HepG2 (cell line): ENCODE measurements around the gene GAS6. TPM values are rescaled to one million over a fixed set of nuclear protein-coding genes. Genes with fewer than 3 reads are reported as not detected.

ENCODE experiments used
- ATAC-seq: fragments of 200-7000 bp; cut with Tn5 transposase; 3 replicates; pipeline ENCODE4 v1.9.1; 2020; ENCODE audit warnings: mild to moderate bottlenecking, moderate library complexity
- BruUV-seq: library from RNA; stranded (reverse); fragments of 400-500 nt; replicated peaks from 2 replicates; lab custom pipeline; 2021; lab: Mats Ljungman, UMichigan
- CTCF ChIA-PET: fragments of 300-600 bp; formaldehyde crosslinking; extraction: SDS; loops from one replicate; lab custom pipeline; 2021; ENCODE audit warnings: low total read pairs, inconsistent platforms, low intra/inter-chr PET ratio; lab: Yijun Ruan, JAX
- POLR2A ChIA-PET: fragments of 350-600 bp; sonication (Branson Sonifier 250); formaldehyde crosslinking; loops from one replicate; lab custom pipeline; 2020; ENCODE audit warnings: antibody characterized with exemption, inconsistent platforms; lab: Yijun Ruan, JAX
- DNase-seq: peaks from one replicate; pipeline ENCODE4 v3.0.0-alpha.2; 2015; ENCODE audit warnings: low spot score
- FAIRE-seq: peaks from 3 replicates; lab custom pipeline; 2011; peaks lifted over from hg19 to GRCh38; lab: Jason Lieb, UNC
- H2AFZ ChIP-seq: one replicate; pipeline ENCODE4 v1.6.1; 2011; ENCODE audit warnings: low read length, inconsistent platforms
- H3K27ac ChIP-seq: fragments of 300-600 bp; 3 replicates; pipeline ENCODE4 v1.8.0; 2011; ENCODE audit warnings: mixed run types, mild to moderate bottlenecking, mixed read lengths, low read length, inconsistent platforms; ENCODE audit not compliant: insufficient read depth; ENCODE audit errors: extremely low read length
- H3K27me3 ChIP-seq, 2 experiments: fragments of 200-600 bp in 1 of 2; 2 replicates in 1 of 2; 3 replicates in 1 of 2; pipeline versions ENCODE4 v1.6.0 to v1.8.0; 2011; ENCODE audit warnings: low read length in 2 of 2, mild to moderate bottlenecking in 2 of 2, moderate library complexity in 2 of 2, inconsistent platforms in 1 of 2; ENCODE audit not compliant: insufficient read depth in 2 of 2, control insufficient read depth in 1 of 2
- H3K36me3 ChIP-seq, 2 experiments: fragments of 200-600 bp in 1 of 2; replicated peaks in 1 of 2; 2 replicates in 1 of 2; 3 replicates in 1 of 2; pipeline versions ENCODE4 v1.5.1 to v1.8.0; 2011; ENCODE audit warnings: low read length in 2 of 2, inconsistent platforms in 1 of 2; ENCODE audit not compliant: insufficient read depth in 2 of 2, control insufficient read depth in 1 of 2
- H3K4me1 ChIP-seq: 2 replicates; pipeline ENCODE4 v1.5.1; 2012; ENCODE audit warnings: low read length, inconsistent platforms; ENCODE audit not compliant: insufficient read depth
- H3K4me2 ChIP-seq: 2 replicates; pipeline ENCODE4 v1.6.0; 2011; ENCODE audit warnings: low read depth, low read length, inconsistent platforms
- H3K4me3 ChIP-seq, 3 experiments: fragments of 200-600 bp in 1 of 3; sonication (generic), shearing (Covaris generic) in 1 of 3; replicated peaks in 1 of 3; 2 replicates each; pipeline ENCODE4 v1.5.1; 2011 to 2016; ENCODE audit warnings: low read length in 3 of 3, inconsistent platforms in 2 of 3, low read depth in 2 of 3, mild to moderate bottlenecking in 2 of 3, control low read depth in 1 of 3, mixed read lengths in 1 of 3; ENCODE audit not compliant: insufficient read depth in 1 of 3
- H3K79me2 ChIP-seq: one replicate; pipeline ENCODE4 v1.6.1; 2011; ENCODE audit warnings: low read length, inconsistent platforms; ENCODE audit not compliant: insufficient read depth
- H3K9ac ChIP-seq: 2 replicates; pipeline ENCODE4 v1.6.0; 2011; ENCODE audit warnings: mild to moderate bottlenecking, low read depth, low read length, inconsistent platforms; ENCODE audit not compliant: insufficient read depth
- H3K9me3 ChIP-seq: 2 replicates; pipeline ENCODE4 v1.5.1; 2012; ENCODE audit warnings: mild to moderate bottlenecking, low read length
- H4K20me1 ChIP-seq: 2 replicates; pipeline ENCODE4 v1.6.0; 2011; ENCODE audit warnings: inconsistent platforms, mild to moderate bottlenecking, low read length, moderate library complexity; ENCODE audit not compliant: insufficient read depth
- CC2D1A ChIP-seq: sonication (generic); formaldehyde crosslinking; IDR thresholded peaks from 2 replicates; pipeline ENCODE4 v1.8.1; 2023; ENCODE audit warnings: mild to moderate bottlenecking, missing genetic modification reagents
- ETV6 ChIP-seq: sonication (generic); formaldehyde crosslinking; conservative IDR thresholded peaks from 2 replicates; pipeline ENCODE4 v1.4.0; 2020; ENCODE audit warnings: missing genetic modification reagents
- FOXA1 ChIP-seq, 2 experiments: fragments of 450-650 bp in 1 of 2; sonication (generic) in 1 of 2; formaldehyde crosslinking in 1 of 2; IDR thresholded peaks; 2 replicates each; pipeline versions ENCODE4 v1.4.0 to v1.6.1; 2016 to 2020; ENCODE audit warnings: missing genetic modification reagents in 1 of 2
- FOXA3 ChIP-seq: IDR thresholded peaks from 2 replicates; pipeline ENCODE4 v1.6.1; 2016; ENCODE audit warnings: missing genetic modification reagents, missing compliant biosample characterization
- HBP1 ChIP-seq: IDR thresholded peaks from 2 replicates; pipeline ENCODE4 v1.6.1; 2016; ENCODE audit warnings: low read depth, control low read depth
- MIER2 ChIP-seq: IDR thresholded peaks from 2 replicates; pipeline ENCODE4 v1.6.1; 2016; ENCODE audit warnings: missing biosample characterization, missing genetic modification reagents
- SALL1 ChIP-seq: sonication (generic); formaldehyde crosslinking; IDR thresholded peaks from 2 replicates; pipeline ENCODE4 v1.8.0; 2022; ENCODE audit warnings: mild to moderate bottlenecking, missing genetic modification reagents
- UBTF ChIP-seq: sonication (generic); formaldehyde crosslinking; IDR thresholded peaks from 2 replicates; pipeline ENCODE4 v1.4.0; 2020; ENCODE audit warnings: mild to moderate bottlenecking, missing genetic modification reagents
- XRCC5 ChIP-seq: fragments of 200-400 bp; formaldehyde crosslinking; optimal IDR thresholded peaks from 2 replicates; pipeline ENCODE3; 2017; ENCODE audit warnings: mild to moderate bottlenecking, low read length
- ZNF121 ChIP-seq: sonication (generic); formaldehyde crosslinking; IDR thresholded peaks from 2 replicates; pipeline ENCODE4 v1.5.0; 2020; ENCODE audit warnings: mild to moderate bottlenecking, missing genetic modification reagents
- ZNF331 ChIP-seq: sonication (generic); formaldehyde crosslinking; IDR thresholded peaks from 2 replicates; pipeline ENCODE4 v1.4.0; 2020; ENCODE audit warnings: missing genetic modification reagents
- ZNF451 ChIP-seq: sonication (generic); formaldehyde crosslinking; IDR thresholded peaks from 2 replicates; pipeline ENCODE4 v1.5.0; 2020; ENCODE audit warnings: mild to moderate bottlenecking, missing genetic modification reagents
- ZNF687 ChIP-seq: sonication (generic); formaldehyde crosslinking; IDR thresholded peaks from 2 replicates; pipeline ENCODE4 v1.5.1; 2020; ENCODE audit warnings: mild to moderate bottlenecking, missing genetic modification reagents, moderate library complexity
- ZNF850 ChIP-seq: sonication (generic); formaldehyde crosslinking; conservative IDR thresholded peaks from 2 replicates; pipeline ENCODE4 v1.9.0; 2021; ENCODE audit warnings: mild to moderate bottlenecking, missing genetic modification reagents
- WGBS: methylation state at CpG from one replicate; pipeline ENCODE4 v1.1.6; 2017; ENCODE audit warnings: low lambda C conversion rate; 5-methylcytosine and 5-hydroxymethylcytosine counted together
- in situ Hi-C: cut with HindIII; loops from 2 replicates; pipeline ENCODE4 v1.10.0; 2017; ENCODE audit warnings: low pct_unique_long_range_greater_than_20kb; ENCODE audit not compliant: extremely low pct_ligation_motif_present
- intact Hi-C: fragments of 100-400 bp; cut with micrococcal nuclease; formaldehyde crosslinking; loops from one replicate; pipeline ENCODE4 v1.10.0; 2022; ENCODE audit not compliant: unreplicated experiment
- polyA plus RNA-seq, 8 experiments: library from polyadenylated mRNA; depleted of rRNA in 3 of 8; stranded (reverse) in 7 of 8; unstranded in 1 of 8; fragments of >200 nt; fragmentation: Illumina TruSeq in 4 of 8; extraction: Trizol in 4 of 8; gene quantifications; 2 replicates each; pipeline versions ENCODE4 v1.2.1 to v1.2.3, GENCODE V29; 2011 to 2016; ENCODE audit warnings: low read depth in 4 of 8, missing spikeins in 1 of 8, mixed read lengths in 1 of 8; ENCODE audit not compliant: insufficient read depth in 1 of 8
- total RNA-seq, 5 experiments: library from RNA; depleted of rRNA; stranded (reverse); fragments of >200 nt; fragmentation: Illumina TruSeq; extraction: Trizol; gene quantifications; 2 replicates each; pipeline ENCODE4 v1.2.3, GENCODE V29; 2016; ENCODE audit warnings: low read depth in 1 of 5

GAS6 gene
- total and polyA plus RNA-seq, 2 of the 13 experiments (the other 11 are each of a cell fraction or from before 2014, with no cell fraction given) = 0.09 to 0.24 TPM

GRCh38 chr13:113856716-113857065 lies 7.2 kb downstream of the GAS6 start:
- H3K36me3 ChIP-seq = no peaks in the 10 kb centered on the region
- DNase-seq = peak; percentile 21
- 0% methylated on average over 4 of the region's 9 CpGs for WGBS
- H3K27ac ChIP-seq = no peak overlapping the region
- peak; percentile 79 for ATAC-seq
- no TSS peak for BruUV-seq
- H3K4me1 ChIP-seq = peaks cover 67% of the 10 kb centered on the region
- H3K79me2 ChIP-seq = no peaks in the 10 kb centered on the region
- H2AFZ ChIP-seq = no peak overlapping the region
- H4K20me1 ChIP-seq = no peaks in the 10 kb centered on the region
- H3K4me3 ChIP-seq = no peak overlapping the region; a peak in 1 of 6 replicates
- ChIA-PET POLR2A (no interaction called here), CTCF (no interaction called here)
- H3K27me3 ChIP-seq = peaks cover 0 to 4% of the 10 kb centered on the region in 2 experiments; a peak in 2 of 5 replicates
- in situ Hi-C loops = no loop called here
- no peak overlapping the region for H3K9ac ChIP-seq
- peak; percentile 48 for FAIRE-seq
- intact Hi-C loops = no loop called here
- H3K4me2 ChIP-seq = peak overlapping the region; percentile 37
- no peaks in the 10 kb centered on the region for H3K9me3 ChIP-seq
- TF ChIP-seq ZNF121 (CRISPR knock-in tag) (0 out of 2 replicates have a peak, but pooled peaks have one; percentile 43), UBTF (peak; percentile 28; the same call in 1 of the 2 replicates), XRCC5 (peak; percentile 42), ZNF331 (CRISPR knock-in tag) (0 out of 2 replicates have a peak, but pooled peaks have one; percentile 28), MIER2 (0 out of 2 replicates have a peak, but pooled peaks have one; percentile 21), ETV6 (CRISPR knock-in tag) (no peak), CC2D1A (CRISPR knock-in tag) (no peak), FOXA1 (IDR thresholded peaks at IDR 0.05) (no peak), FOXA1 (CRISPR knock-in tag; IDR thresholded peaks at IDR 0.05) (peak; percentile 68), ZNF451 (no peak), ZNF687 (CRISPR knock-in tag) (peak; percentile 17; the same call in 1 of the 2 replicates), FOXA3 (CRISPR knock-in tag) (0 out of 2 replicates have a peak, but pooled peaks have one; percentile 17), ZNF850 (CRISPR knock-in tag) (peak; percentile 99), HBP1 (no peak), SALL1 (CRISPR knock-in tag) (peak; percentile 45)
